Adipose tissue (tissue), 3 donors: ENCODE measurements around the gene LSM10. TPM values are rescaled to one million over a fixed set of nuclear protein-coding genes. Genes with fewer than 3 reads are reported as not detected.

Experiments
- H3K27ac ChIP-seq: one replicate; pipeline ENCODE4 v1.5.1; 2013; ENCODE audit warnings: low read depth, low read length
- WGBS, 3 donors: extraction: QIAGEN DNeasy Blood & Tissue Kit; methylation state at CpG; one replicate each; pipeline ENCODE4 v1.1.7; 2013; 5-methylcytosine and 5-hydroxymethylcytosine counted together
- polyA plus RNA-seq, 3 donors: library from polyadenylated mRNA; stranded (reverse); fragments of 200-250 nt; gene quantifications; one replicate each; pipeline ENCODE4 v1.2.3, GENCODE V29; 2013
- donor health status: healthy with polysubstance abuse.
- donor health status: Bipolar disorder and iron deficiency.
- donor health status: healthy.

LSM10 gene
- polyA plus RNA-seq, result 10 to 100 TPM; 30.7 to 59.5 (median 59.5) TPM

- WGBS, 3 donors, result 0 to 1% (median 0%) methylated on average over 59 to 60 of the region's 60 CpGs
- H3K27ac ChIP-seq, result peak within 1 kb of the TSS; percentile 63
Measured at GRCh38 chr1:36397378-36398230, at the start of gene LSM10. Gene LSM10 (minus strand): TSS chr1:36397908. CDS start chr1:36394129, 3,779 bp downstream.

GRCh38 chr1:36447450-36447849 lies 49.7 kb upstream of the LSM10 start:
- no peak overlapping the region for H3K27ac ChIP-seq

- 36 to 68% (median 51%) methylated on average over 5 of the region's 5 CpGs for WGBS, 3 donors
Measured at GRCh38 chr1:36446746-36447145, 49.0 kb upstream of the LSM10 start.

GRCh38 chr1:36446271-36446670 lies 48.6 kb upstream of the LSM10 start:
- WGBS, 3 donors, result 62 to 69% (median 64%) methylated on average over 8 of the region's 8 CpGs
- no peak overlapping the region for H3K27ac ChIP-seq

More at GRCh38 chr1:36446746-36447145, 49.0 kb upstream of the LSM10 start:
- H3K27ac ChIP-seq, result no peak overlapping the region

GRCh38 chr1:36443297-36443696 lies 45.6 kb upstream of the LSM10 start:
- no peak overlapping the region for H3K27ac ChIP-seq
- WGBS, 3 donors, result 75 to 82% (median 79%) methylated on average over 2 of the region's 2 CpGs

GRCh38 chr1:36442337-36442736 lies 44.6 kb upstream of the LSM10 start:
- H3K27ac ChIP-seq, result no peak overlapping the region
- 54 to 83% (median 67%) methylated on average over 3 of the region's 3 CpGs for WGBS, 3 donors

- no peak overlapping the region for H3K27ac ChIP-seq
- WGBS, 3 donors, result 84 to 85% (median 85%) methylated on average over 3 of the region's 3 CpGs
Measured at GRCh38 chr1:36440646-36441045, 42.9 kb upstream of the LSM10 start.

GRCh38 chr1:36440044-36440443 lies 42.3 kb upstream of the LSM10 start:
- WGBS, 3 donors, result 78 to 79% (median 78%) methylated on average over 3 of the region's 3 CpGs
- no peak overlapping the region for H3K27ac ChIP-seq

GRCh38 chr1:36438715-36439114 lies 41.0 kb upstream of the LSM10 start:
- 93 to 95% (median 95%) methylated on average over 4 of the region's 4 CpGs for WGBS, 3 donors
- no peak overlapping the region for H3K27ac ChIP-seq

- H3K27ac ChIP-seq, result no peak overlapping the region
- 83 to 87% (median 85%) methylated on average over 1 of the region's 1 CpG for WGBS, 3 donors
Measured at GRCh38 chr1:36436821-36437220, 39.1 kb upstream of the LSM10 start.

- H3K27ac ChIP-seq, result no peak overlapping the region
- 46 to 52% (median 48%) methylated on average over 1 of the region's 1 CpG for WGBS, 3 donors
Measured at GRCh38 chr1:36433102-36433501, 35.4 kb upstream of the LSM10 start.

- H3K27ac ChIP-seq, result no peak overlapping the region
- 24 to 72% (median 59%) methylated on average over 4 of the region's 4 CpGs for WGBS, 3 donors
Measured at GRCh38 chr1:36432616-36433015, 34.9 kb upstream of the LSM10 start.

- WGBS, 3 donors, result 83 to 87% (median 83%) methylated on average over 4 of the region's 4 CpGs
- H3K27ac ChIP-seq, result no peak overlapping the region
Measured at GRCh38 chr1:36425791-36426190, 28.1 kb upstream of the LSM10 start.

- WGBS, 3 donors, result 78 to 85% (median 84%) methylated on average over 7 of the region's 7 CpGs
- H3K27ac ChIP-seq, result no peak overlapping the region
Measured at GRCh38 chr1:36421649-36422048, 23.9 kb upstream of the LSM10 start.

GRCh38 chr1:36420836-36421317 lies 23.2 kb upstream of the LSM10 start:
- 12 to 14% (median 13%) methylated on average over 13 of the region's 13 CpGs for WGBS, 3 donors
- no peak overlapping the region for H3K27ac ChIP-seq

- no peak overlapping the region for H3K27ac ChIP-seq
- WGBS, 3 donors, result 14 to 49% (median 22%) methylated on average over 5 of the region's 5 CpGs
Measured at GRCh38 chr1:36420409-36420808, 22.7 kb upstream of the LSM10 start.

GRCh38 chr1:36419569-36419968 lies 21.9 kb upstream of the LSM10 start:
- 64 to 83% (median 67%) methylated on average over 4 of the region's 4 CpGs for WGBS, 3 donors
- no peak overlapping the region for H3K27ac ChIP-seq

- H3K27ac ChIP-seq, result no peak overlapping the region
- 68 to 75% (median 74%) methylated on average over 3 of the region's 3 CpGs for WGBS, 3 donors
Measured at GRCh38 chr1:36419140-36419539, 21.4 kb upstream of the LSM10 start.

- H3K27ac ChIP-seq, result no peak overlapping the region
- 80 to 87% (median 82%) methylated on average over 9 of the region's 9 CpGs for WGBS, 3 donors
Measured at GRCh38 chr1:36417931-36418330, 20.2 kb upstream of the LSM10 start.
